Heart right ventricle (tissue), 16 donors: ENCODE results near the gene CHST15. TPM values are rescaled to one million over a fixed set of nuclear protein-coding genes. Genes with fewer than 3 reads are reported as not detected.

Source experiments
- ATAC-seq, 8 donors: fragments of 200-7000 bp; cut with Tn5 transposase; one replicate each; pipeline ENCODE4 v1.9.1; 2020; ENCODE audit warnings: mild to moderate bottlenecking in 8 of 8, moderate library complexity in 8 of 8, moderate number of reproducible peaks in 1 of 8
- DNase-seq, 2 donors: peaks; one replicate each; pipeline ENCODE4 v3.0.0-alpha.2; 2020
- H3K27ac ChIP-seq, 10 donors: fragments of 200-600 bp; sonication (generic) in 2 of 10; one replicate each; pipeline versions ENCODE4 v1.5.0 to v1.8.0; 2020 to 2022; ENCODE audit warnings: mild to moderate bottlenecking in 3 of 10
- H3K27me3 ChIP-seq, 7 donors: fragments of 200-600 bp; one replicate each; pipeline ENCODE4 v1.8.0; 2021 to 2022; ENCODE audit warnings: mild to moderate bottlenecking in 2 of 7
- H3K36me3 ChIP-seq, 9 donors: fragments of 200-600 bp; sonication (generic) in 1 of 9; one replicate each; pipeline versions ENCODE4 v1.5.0 to v1.8.0; 2020 to 2022; ENCODE audit warnings: mild to moderate bottlenecking in 2 of 9
- H3K4me1 ChIP-seq, 9 donors: fragments of 200-600 bp; sonication (generic) in 1 of 9; one replicate each; pipeline versions ENCODE4 v1.5.0 to v1.8.0; 2020 to 2022; ENCODE audit warnings: mild to moderate bottlenecking in 4 of 9
- H3K4me3 ChIP-seq, 10 donors: fragments of 200-600 bp; sonication (generic) in 2 of 10; one replicate each; pipeline versions ENCODE4 v1.5.0 to v1.8.0; 2020 to 2022; ENCODE audit warnings: mild to moderate bottlenecking in 7 of 10, moderate library complexity in 2 of 10
- H3K9me3 ChIP-seq, 11 donors: fragments of 200-600 bp in 10 of 11; sonication (generic) in 2 of 11; one replicate each; pipeline versions ENCODE4 v1.5.0 to v1.8.0; 2013 to 2022; ENCODE audit warnings: mild to moderate bottlenecking in 2 of 11, control low read depth in 1 of 11, moderate library complexity in 1 of 11
- WGBS, 2 donors: extraction: QIAGEN DNeasy Blood & Tissue Kit; methylation state at CpG; one replicate each; pipeline ENCODE4 v1.1.7; 2013; ENCODE audit warnings: inconsistent platforms in 1 of 2; 5-methylcytosine and 5-hydroxymethylcytosine counted together
- intact Hi-C, 10 donors: fragments of 100-400 bp; cut with DNase I; formaldehyde crosslinking; loops; one replicate each; pipeline versions ENCODE4 v1.11.1 to v1.14.2; 2022
- polyA plus RNA-seq, 2 donors: library from polyadenylated mRNA; stranded (reverse); fragments of 200-250 nt; gene quantifications; one replicate each; pipeline ENCODE4 v1.2.3, GENCODE V29; 2013
- total RNA-seq, 10 donors: library from RNA; stranded (reverse); fragmentation: NEBNext Ultra II Directional in 3 of 10; extraction: Animal tissue kit (Norgen Biotek cat#: 25700) in 3 of 10; gene quantifications; one replicate each; pipeline versions ENCODE4 v1.2.1 to v1.2.4, GENCODE V29; 2021 to 2023
- TF ChIP-seq, protein P1 (sequence below), 9 donors: fragments of 200-600 bp; sonication (generic) in 2 of 9; IDR thresholded peaks; one replicate each; pipeline versions ENCODE4 v1.5.0 to v1.8.0; 2021 to 2022; ENCODE audit warnings: antibody characterized with exemption in 9 of 9, mild to moderate bottlenecking in 5 of 9, moderate library complexity in 1 of 9
- donor health status: Arrhythmogenic right ventricular cardiomyopathy.
- donor health status: ischemic (EF 13 %, LVEDD 7.1; RV severe dilation, severe dysfunction).
- donor health status: healthy with polysubstance abuse.
- donor health status: DM: no; HTN: yes; CAD: no.
- donor health status: DM: no; HTN: no; CAD: no.
- donor health status: ischemic (EF 25% LVEDD 6.9; RV normal size, moderate dysfunction).
- donor health status: ischemic (EF 25% LVEDD 5.7; RV mildly dilated, moderate dysfunction).
- donor health status: healthy.
- donor health status: DM: yes; HTN: yes; CAD: no.
- donor health status: Ischemic cardiomyopathy.
- donor health status: ischemic (EF 35%, LVEDD 5.7; RV mildly dilated, moderate dysfunction).
- donor health status: nonischemic (EF 11% LVEDD 7.7; RV severe dilation, severe dysfunction).
- donor health status: DM: yes; HTN: yes; CAD: no.
- donor health status: PGD.
- donor health status: ischemic (EF 29% LVEDD 5.4; RV normal size, mild dysfunction).
- donor health status: nonischemic (EF 23%, LVEDD 6.1; RV moderate dilation, normal function).

Gene CHST15
- total and polyA plus RNA-seq, 12 donors, result 1.3 to 16.7 (median 4.8) TPM

DNA sequence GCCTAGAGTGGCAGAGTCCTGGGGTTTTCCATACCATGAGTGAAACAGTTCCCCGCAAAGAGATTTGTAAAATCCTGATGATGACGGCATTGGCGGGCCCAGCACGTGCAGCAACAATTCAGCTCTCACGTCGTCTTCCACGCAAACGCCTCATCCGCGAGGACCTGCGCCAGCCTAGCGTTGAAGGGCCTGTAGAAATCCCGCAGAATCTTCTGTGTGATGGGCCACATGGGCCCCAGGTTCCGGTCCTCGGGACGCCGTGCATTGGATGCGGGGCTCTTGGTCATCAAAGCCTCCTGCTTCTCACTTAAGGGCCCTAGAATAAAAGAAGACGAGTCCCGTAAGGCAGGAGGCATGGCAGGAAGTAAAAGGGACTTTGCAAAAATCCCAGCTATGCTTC, 83.4 kb downstream of the CHST15 start:
- TF ChIP-seq, protein P1, sequence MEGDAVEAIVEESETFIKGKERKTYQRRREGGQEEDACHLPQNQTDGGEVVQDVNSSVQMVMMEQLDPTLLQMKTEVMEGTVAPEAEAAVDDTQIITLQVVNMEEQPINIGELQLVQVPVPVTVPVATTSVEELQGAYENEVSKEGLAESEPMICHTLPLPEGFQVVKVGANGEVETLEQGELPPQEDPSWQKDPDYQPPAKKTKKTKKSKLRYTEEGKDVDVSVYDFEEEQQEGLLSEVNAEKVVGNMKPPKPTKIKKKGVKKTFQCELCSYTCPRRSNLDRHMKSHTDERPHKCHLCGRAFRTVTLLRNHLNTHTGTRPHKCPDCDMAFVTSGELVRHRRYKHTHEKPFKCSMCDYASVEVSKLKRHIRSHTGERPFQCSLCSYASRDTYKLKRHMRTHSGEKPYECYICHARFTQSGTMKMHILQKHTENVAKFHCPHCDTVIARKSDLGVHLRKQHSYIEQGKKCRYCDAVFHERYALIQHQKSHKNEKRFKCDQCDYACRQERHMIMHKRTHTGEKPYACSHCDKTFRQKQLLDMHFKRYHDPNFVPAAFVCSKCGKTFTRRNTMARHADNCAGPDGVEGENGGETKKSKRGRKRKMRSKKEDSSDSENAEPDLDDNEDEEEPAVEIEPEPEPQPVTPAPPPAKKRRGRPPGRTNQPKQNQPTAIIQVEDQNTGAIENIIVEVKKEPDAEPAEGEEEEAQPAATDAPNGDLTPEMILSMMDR (IDR thresholded peaks at IDR 0.05), result no peak
- Histone ChIP-seq H3K36me3 (peaks cover 0 to 88% (median 0%) of the 10 kb centered on the region in 9 donors), H3K4me1 (peaks cover 0 to 13% (median 0%) of the 10 kb centered on the region in 9 donors), H3K4me3 (no peak overlapping the region), H3K9me3 (peaks cover 0 to 15% (median 0%) of the 10 kb centered on the region in 11 donors), H3K27me3 (no peaks in the 10 kb centered on the region), H3K27ac (no peak overlapping the region)
- intact Hi-C loops, result no loop called here
- 96 to 97% methylated on average over 20 of the region's 20 CpGs for WGBS, 2 donors
- ATAC-seq (no peak), DNase-seq (no peak)

DNA sequence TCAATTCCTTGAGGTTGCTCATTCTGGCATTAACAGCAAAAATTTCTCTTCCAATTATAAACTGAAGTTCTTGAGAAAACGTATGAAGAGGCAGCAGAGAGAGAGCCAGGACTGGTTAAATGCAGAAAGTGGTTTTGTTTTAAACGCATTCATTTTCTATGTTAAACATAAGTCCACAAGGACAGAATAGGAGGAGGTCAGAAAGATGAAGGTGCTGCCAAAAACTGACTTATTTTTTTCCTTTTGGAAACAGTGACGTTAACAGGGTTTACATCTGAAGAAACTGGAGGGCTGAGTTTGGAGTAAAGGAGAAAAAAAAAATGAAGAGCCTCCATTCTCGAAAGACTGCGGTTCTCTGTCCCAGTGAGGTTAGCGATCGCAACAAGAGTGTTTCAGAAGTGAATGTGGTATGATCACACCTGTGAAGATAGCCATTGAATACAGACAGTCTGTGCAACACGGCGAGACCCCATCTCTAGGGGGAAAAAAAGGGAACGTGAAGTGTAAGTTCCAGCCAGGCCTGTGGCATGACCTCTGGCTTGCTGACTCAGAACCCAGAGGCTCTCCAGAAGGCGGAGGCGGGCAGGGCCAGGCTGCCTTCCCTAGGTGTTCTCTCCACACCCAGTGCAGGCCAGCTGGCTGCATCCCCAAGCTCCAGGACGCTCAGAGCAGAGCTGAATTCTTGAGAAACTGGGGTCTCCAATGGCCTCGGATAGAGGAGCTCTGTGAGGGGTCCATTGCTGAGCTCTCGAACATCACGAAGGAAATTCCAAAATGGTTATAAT, 84.0 kb downstream of the CHST15 start:
- peaks cover 0 to 8% (median 0%) of the 10 kb centered on the region in 9 donors for H3K4me1 ChIP-seq
- WGBS, 2 donors, result 87 to 88% methylated on average over 16 of the region's 16 CpGs
- DNase-seq (no peak), ATAC-seq (no peak)
- no peak overlapping the region for H3K27ac ChIP-seq
- TF ChIP-seq, protein P1 (IDR thresholded peaks at IDR 0.05), result no peak
- peaks cover 0 to 15% (median 0%) of the 10 kb centered on the region in 11 donors for H3K9me3 ChIP-seq
- no peak overlapping the region for H3K4me3 ChIP-seq
- no peaks in the 10 kb centered on the region for H3K27me3 ChIP-seq
- intact Hi-C loops, result loop anchor here in 1 of 10 donors (5.0 kb wide), 1 partner anchor 373 kb away; no protein-coding TSS in a partner anchor
- H3K36me3 ChIP-seq, result peaks cover 0 to 84% (median 0%) of the 10 kb centered on the region in 9 donors

DNA sequence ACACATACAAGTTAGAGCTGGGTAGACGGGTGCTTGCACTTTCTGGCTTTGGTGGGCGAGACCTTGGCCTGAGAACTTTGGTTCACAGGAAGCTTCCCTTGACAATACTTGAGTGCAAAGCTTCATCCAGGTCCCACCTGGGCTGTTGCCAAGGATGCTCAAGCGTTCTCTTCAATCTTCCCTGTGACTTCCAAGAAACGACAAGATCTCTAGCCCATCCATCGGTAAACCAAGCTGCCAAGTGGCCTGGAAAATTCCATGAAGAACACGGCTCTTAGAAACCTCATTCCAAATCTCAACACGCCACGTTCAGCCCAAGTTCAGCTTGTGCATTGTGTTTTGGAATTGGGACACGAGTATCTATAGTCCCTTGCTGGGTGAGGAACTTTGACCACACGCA, 84.7 kb downstream of the CHST15 start:
- WGBS, 2 donors, result 87 to 88% methylated on average over 10 of the region's 10 CpGs
- H3K9me3 ChIP-seq, result peaks cover 0 to 12% (median 0%) of the 10 kb centered on the region in 11 donors
- peaks cover 0 to 79% (median 0%) of the 10 kb centered on the region in 9 donors for H3K36me3 ChIP-seq
- H3K4me1 ChIP-seq, result peaks cover 0 to 5% (median 0%) of the 10 kb centered on the region in 9 donors
- no peak overlapping the region for H3K4me3 ChIP-seq
- ATAC-seq (no peak), DNase-seq (no peak)
- TF ChIP-seq, protein P1 (IDR thresholded peaks at IDR 0.05), result no peak
- H3K27me3 ChIP-seq, result no peaks in the 10 kb centered on the region
- no peak overlapping the region for H3K27ac ChIP-seq
- intact Hi-C loops, result loop anchor here in 1 of 10 donors (5.0 kb wide), 1 partner anchor 374 kb away; no protein-coding TSS in a partner anchor

DNA sequence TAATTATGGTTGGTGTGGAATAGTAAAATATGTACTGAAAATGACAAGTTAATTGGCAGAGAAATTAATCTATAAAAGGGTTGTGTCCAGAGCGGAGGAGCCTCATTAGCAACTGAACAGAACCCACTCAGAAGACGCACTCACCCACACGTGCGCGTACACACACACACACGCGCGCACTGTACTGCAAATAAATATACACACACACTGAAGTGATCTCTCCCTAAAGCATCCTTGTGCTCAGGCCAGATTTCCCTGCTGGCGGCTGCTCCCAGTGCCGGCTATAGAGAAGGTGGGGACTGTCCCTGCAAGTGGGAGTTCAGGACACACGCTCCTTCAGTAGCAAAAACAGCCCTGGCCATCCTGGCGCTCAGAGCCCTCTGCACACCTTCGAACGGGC, 85.2 kb downstream of the CHST15 start:
- Histone ChIP-seq H3K4me1 (peaks cover 0 to 5% (median 0%) of the 10 kb centered on the region in 9 donors), H3K27ac (no peak overlapping the region), H3K4me3 (no peak overlapping the region), H3K27me3 (no peaks in the 10 kb centered on the region), H3K9me3 (peaks cover 0 to 7% (median 0%) of the 10 kb centered on the region in 11 donors), H3K36me3 (peaks cover 0 to 74% (median 0%) of the 10 kb centered on the region in 9 donors)
- DNase-seq (no peak), ATAC-seq (no peak)
- TF ChIP-seq, protein P1 (IDR thresholded peaks at IDR 0.05), result no peak
- 81 to 84% methylated on average over 14 of the region's 14 CpGs for WGBS, 2 donors
- intact Hi-C loops, result loop anchor here in 1 of 10 donors (5.0 kb wide), 1 partner anchor 374 kb away; no protein-coding TSS in a partner anchor
